ENCODE results near the gene FGD1. TPM values are rescaled to one million over a fixed set of nuclear protein-coding genes. Genes with fewer than 3 reads are reported as not detected.

The FGD1 gene
- total RNA-seq, 1 experiment from 2014 or later: 36.3 TPM

DNA sequence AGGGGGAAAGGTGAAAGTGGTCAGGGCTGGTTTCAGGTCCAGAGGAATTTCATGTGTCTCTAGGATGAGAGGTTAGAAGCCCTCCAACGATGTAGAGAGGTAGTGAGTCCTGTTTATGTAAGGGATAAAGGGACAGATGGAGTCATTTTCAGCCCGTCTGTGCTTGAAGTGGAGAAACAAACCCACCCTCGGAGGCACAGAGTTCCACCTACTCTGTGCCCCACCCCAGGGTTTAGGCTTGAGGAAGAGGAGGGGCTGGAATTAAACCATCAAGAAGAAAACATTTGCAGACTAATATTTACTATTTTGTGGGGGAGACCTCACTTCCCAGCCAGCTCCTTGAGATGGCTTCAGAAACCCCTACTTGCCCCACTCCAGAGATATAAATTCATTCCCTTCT lies 33.1 kb upstream of the FGD1 start:
- peaks cover 25% of the 10 kb centered on the region for H3K4me1 Mint-ChIP-seq
- no peaks in the 10 kb centered on the region for H3K9me3 Mint-ChIP-seq
- TF ChIP-seq, protein P1, sequence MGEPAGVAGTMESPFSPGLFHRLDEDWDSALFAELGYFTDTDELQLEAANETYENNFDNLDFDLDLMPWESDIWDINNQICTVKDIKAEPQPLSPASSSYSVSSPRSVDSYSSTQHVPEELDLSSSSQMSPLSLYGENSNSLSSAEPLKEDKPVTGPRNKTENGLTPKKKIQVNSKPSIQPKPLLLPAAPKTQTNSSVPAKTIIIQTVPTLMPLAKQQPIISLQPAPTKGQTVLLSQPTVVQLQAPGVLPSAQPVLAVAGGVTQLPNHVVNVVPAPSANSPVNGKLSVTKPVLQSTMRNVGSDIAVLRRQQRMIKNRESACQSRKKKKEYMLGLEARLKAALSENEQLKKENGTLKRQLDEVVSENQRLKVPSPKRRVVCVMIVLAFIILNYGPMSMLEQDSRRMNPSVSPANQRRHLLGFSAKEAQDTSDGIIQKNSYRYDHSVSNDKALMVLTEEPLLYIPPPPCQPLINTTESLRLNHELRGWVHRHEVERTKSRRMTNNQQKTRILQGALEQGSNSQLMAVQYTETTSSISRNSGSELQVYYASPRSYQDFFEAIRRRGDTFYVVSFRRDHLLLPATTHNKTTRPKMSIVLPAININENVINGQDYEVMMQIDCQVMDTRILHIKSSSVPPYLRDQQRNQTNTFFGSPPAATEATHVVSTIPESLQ (CRISPR knock-in tag; IDR thresholded peaks at IDR 0.05): no peak
- TF ChIP-seq, protein P2, sequence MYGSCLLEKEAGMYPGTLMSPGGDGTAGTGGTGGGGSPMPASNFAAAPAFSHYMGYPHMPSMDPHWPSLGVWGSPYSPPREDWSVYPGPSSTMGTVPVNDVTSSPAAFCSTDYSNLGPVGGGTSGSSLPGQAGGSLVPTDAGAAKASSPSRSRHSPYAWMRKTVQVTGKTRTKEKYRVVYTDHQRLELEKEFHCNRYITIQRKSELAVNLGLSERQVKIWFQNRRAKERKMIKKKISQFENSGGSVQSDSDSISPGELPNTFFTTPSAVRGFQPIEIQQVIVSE (CRISPR knock-in tag; IDR thresholded peaks at IDR 0.05; ENCODE audit: borderline replicate concordance): no peak
- no peak for TF ChIP-seq CREM (CRISPR knock-in tag; IDR thresholded peaks at IDR 0.05)
- TF ChIP-seq HMGA2 (CRISPR knock-in tag; IDR thresholded peaks at IDR 0.05): no peak
- no peak for TF ChIP-seq NR2C2 (CRISPR knock-in tag; IDR thresholded peaks at IDR 0.05)
- TF ChIP-seq, protein P3, sequence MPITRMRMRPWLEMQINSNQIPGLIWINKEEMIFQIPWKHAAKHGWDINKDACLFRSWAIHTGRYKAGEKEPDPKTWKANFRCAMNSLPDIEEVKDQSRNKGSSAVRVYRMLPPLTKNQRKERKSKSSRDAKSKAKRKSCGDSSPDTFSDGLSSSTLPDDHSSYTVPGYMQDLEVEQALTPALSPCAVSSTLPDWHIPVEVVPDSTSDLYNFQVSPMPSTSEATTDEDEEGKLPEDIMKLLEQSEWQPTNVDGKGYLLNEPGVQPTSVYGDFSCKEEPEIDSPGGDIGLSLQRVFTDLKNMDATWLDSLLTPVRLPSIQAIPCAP (CRISPR knock-in tag; IDR thresholded peaks at IDR 0.05): no peak
- no peak for TF ChIP-seq MYBL2 (CRISPR knock-in tag; IDR thresholded peaks at IDR 0.05)
- TF ChIP-seq GABPB1 (CRISPR knock-in tag; IDR thresholded peaks at IDR 0.05): no peak
- TF ChIP-seq NFYB (CRISPR knock-in tag; conservative IDR thresholded peaks at IDR 0.05; ENCODE audit: low read depth): no peak
- no peak for TF ChIP-seq ZNF317 (CRISPR knock-in tag; IDR thresholded peaks at IDR 0.05; ENCODE audit: borderline replicate concordance, low read depth)
- TF ChIP-seq JUN (CRISPR knock-in tag; IDR thresholded peaks at IDR 0.05): no peak
- no peak for TF ChIP-seq OVOL2 (CRISPR knock-in tag; IDR thresholded peaks at IDR 0.05; ENCODE audit: borderline replicate concordance)
- ATAC-seq (peak; percentile 15; the same call in 1 of the 2 replicates), DNase-seq (ENCODE audit: low spot score) (no peak)
- CTCF ChIA-PET: interaction anchor here (0.6 to 0.7 kb wide), 2 partner anchors 15 to 111 kb away, joined by 3 to 4 read pairs; no protein-coding TSS in a partner anchor
- H3K36me3 Mint-ChIP-seq: peaks cover 22% of the 10 kb centered on the region
- POLR2A ChIA-PET: interaction anchor here (0.9 to 1.6 kb wide), 3 partner anchors 44 to 485 kb away, joined by 3 to 6 read pairs (median 4); partner anchors contain the start of gene PHF8
- H3K27me3 Mint-ChIP-seq (ENCODE audit: low read depth): no peaks in the 10 kb centered on the region
- H3K4me3 Mint-ChIP-seq: peak overlapping the region; percentile 90
- H3K27ac Mint-ChIP-seq: peak overlapping the region; percentile 98

DNA sequence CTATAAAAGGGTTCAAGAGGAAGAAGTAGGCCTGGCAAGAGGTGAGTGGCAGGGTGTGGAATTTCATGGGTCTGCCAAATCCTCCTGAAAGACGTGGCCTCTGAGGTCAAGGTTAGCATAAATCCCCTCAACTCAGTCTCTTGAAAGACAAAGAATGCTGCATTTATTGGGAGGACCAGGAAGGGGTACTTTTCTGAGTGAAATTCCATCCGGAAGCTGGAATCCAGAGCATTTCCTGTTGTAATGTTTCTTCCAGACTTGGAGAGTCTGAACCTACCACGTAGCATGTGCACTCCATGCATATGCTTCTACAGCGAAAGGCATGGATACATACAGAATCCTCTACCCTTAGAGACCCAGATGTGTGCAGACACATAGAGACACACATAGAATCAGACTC lies 13.4 kb upstream of the FGD1 start:
- H3K4me3 Mint-ChIP-seq: no peak overlapping the region
- peaks cover 8% of the 10 kb centered on the region for H3K4me1 Mint-ChIP-seq
- peaks cover 9% of the 10 kb centered on the region for H3K9me3 Mint-ChIP-seq
- ChIA-PET CTCF (no interaction called here), POLR2A (no interaction called here)
- peak overlapping the region; percentile 78 for H3K27ac Mint-ChIP-seq
- ATAC-seq (peak; percentile 47; the same call in 1 of the 2 replicates), DNase-seq (ENCODE audit: low spot score) (no peak)
- H3K27me3 Mint-ChIP-seq (ENCODE audit: low read depth): peaks cover 6% of the 10 kb centered on the region
- peaks cover 6% of the 10 kb centered on the region for H3K36me3 Mint-ChIP-seq
- TF ChIP-seq, protein P4, sequence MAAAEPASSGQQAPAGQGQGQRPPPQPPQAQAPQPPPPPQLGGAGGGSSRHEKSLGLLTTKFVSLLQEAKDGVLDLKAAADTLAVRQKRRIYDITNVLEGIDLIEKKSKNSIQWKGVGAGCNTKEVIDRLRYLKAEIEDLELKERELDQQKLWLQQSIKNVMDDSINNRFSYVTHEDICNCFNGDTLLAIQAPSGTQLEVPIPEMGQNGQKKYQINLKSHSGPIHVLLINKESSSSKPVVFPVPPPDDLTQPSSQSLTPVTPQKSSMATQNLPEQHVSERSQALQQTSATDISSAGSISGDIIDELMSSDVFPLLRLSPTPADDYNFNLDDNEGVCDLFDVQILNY (CRISPR knock-in tag; IDR thresholded peaks at IDR 0.05): no peak
- TF ChIP-seq, protein P5, sequence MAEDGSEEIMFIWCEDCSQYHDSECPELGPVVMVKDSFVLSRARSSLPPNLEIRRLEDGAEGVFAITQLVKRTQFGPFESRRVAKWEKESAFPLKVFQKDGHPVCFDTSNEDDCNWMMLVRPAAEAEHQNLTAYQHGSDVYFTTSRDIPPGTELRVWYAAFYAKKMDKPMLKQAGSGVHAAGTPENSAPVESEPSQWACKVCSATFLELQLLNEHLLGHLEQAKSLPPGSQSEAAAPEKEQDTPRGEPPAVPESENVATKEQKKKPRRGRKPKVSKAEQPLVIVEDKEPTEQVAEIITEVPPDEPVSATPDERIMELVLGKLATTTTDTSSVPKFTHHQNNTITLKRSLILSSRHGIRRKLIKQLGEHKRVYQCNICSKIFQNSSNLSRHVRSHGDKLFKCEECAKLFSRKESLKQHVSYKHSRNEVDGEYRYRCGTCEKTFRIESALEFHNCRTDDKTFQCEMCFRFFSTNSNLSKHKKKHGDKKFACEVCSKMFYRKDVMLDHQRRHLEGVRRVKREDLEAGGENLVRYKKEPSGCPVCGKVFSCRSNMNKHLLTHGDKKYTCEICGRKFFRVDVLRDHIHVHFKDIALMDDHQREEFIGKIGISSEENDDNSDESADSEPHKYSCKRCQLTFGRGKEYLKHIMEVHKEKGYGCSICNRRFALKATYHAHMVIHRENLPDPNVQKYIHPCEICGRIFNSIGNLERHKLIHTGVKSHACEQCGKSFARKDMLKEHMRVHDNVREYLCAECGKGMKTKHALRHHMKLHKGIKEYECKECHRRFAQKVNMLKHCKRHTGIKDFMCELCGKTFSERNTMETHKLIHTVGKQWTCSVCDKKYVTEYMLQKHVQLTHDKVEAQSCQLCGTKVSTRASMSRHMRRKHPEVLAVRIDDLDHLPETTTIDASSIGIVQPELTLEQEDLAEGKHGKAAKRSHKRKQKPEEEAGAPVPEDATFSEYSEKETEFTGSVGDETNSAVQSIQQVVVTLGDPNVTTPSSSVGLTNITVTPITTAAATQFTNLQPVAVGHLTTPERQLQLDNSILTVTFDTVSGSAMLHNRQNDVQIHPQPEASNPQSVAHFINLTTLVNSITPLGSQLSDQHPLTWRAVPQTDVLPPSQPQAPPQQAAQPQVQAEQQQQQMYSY (CRISPR knock-in tag; IDR thresholded peaks at IDR 0.05): no peak
- TF ChIP-seq NR3C1 (CRISPR knock-in tag; conservative IDR thresholded peaks at IDR 0.05; ENCODE audit: low read depth): no peak
- TF ChIP-seq, protein P6, sequence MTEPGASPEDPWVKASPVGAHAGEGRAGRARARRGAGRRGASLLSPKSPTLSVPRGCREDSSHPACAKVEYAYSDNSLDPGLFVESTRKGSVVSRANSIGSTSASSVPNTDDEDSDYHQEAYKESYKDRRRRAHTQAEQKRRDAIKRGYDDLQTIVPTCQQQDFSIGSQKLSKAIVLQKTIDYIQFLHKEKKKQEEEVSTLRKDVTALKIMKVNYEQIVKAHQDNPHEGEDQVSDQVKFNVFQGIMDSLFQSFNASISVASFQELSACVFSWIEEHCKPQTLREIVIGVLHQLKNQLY (CRISPR knock-in tag; IDR thresholded peaks at IDR 0.05): no peak
- no peak for TF ChIP-seq SMAD3 (CRISPR knock-in tag; IDR thresholded peaks at IDR 0.05; ENCODE audit: borderline replicate concordance)
- no peak for TF ChIP-seq CREB1 (CRISPR knock-in tag; IDR thresholded peaks at IDR 0.05)
- TF ChIP-seq OVOL2 (CRISPR knock-in tag; IDR thresholded peaks at IDR 0.05; ENCODE audit: borderline replicate concordance): no peak
- TF ChIP-seq ZNF219 (CRISPR knock-in tag; IDR thresholded peaks at IDR 0.05; ENCODE audit: borderline replicate concordance): no peak
- TF ChIP-seq NFYB (CRISPR knock-in tag; conservative IDR thresholded peaks at IDR 0.05; ENCODE audit: low read depth): no peak
- no peak for TF ChIP-seq ESRRA (CRISPR knock-in tag; IDR thresholded peaks at IDR 0.05; ENCODE audit: borderline replicate concordance)
- TF ChIP-seq, protein P7, sequence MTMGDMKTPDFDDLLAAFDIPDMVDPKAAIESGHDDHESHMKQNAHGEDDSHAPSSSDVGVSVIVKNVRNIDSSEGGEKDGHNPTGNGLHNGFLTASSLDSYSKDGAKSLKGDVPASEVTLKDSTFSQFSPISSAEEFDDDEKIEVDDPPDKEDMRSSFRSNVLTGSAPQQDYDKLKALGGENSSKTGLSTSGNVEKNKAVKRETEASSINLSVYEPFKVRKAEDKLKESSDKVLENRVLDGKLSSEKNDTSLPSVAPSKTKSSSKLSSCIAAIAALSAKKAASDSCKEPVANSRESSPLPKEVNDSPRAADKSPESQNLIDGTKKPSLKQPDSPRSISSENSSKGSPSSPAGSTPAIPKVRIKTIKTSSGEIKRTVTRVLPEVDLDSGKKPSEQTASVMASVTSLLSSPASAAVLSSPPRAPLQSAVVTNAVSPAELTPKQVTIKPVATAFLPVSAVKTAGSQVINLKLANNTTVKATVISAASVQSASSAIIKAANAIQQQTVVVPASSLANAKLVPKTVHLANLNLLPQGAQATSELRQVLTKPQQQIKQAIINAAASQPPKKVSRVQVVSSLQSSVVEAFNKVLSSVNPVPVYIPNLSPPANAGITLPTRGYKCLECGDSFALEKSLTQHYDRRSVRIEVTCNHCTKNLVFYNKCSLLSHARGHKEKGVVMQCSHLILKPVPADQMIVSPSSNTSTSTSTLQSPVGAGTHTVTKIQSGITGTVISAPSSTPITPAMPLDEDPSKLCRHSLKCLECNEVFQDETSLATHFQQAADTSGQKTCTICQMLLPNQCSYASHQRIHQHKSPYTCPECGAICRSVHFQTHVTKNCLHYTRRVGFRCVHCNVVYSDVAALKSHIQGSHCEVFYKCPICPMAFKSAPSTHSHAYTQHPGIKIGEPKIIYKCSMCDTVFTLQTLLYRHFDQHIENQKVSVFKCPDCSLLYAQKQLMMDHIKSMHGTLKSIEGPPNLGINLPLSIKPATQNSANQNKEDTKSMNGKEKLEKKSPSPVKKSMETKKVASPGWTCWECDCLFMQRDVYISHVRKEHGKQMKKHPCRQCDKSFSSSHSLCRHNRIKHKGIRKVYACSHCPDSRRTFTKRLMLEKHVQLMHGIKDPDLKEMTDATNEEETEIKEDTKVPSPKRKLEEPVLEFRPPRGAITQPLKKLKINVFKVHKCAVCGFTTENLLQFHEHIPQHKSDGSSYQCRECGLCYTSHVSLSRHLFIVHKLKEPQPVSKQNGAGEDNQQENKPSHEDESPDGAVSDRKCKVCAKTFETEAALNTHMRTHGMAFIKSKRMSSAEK (CRISPR knock-in tag; IDR thresholded peaks at IDR 0.05; ENCODE audit: borderline replicate concordance): no peak

Data from WTC11 (cell line).